Vagina (tissue), 2 donors: ENCODE results near the gene LMBR1. TPM values are rescaled to one million over a fixed set of nuclear protein-coding genes. Genes with fewer than 3 reads are reported as not detected.

ENCODE experiments used
- DNase-seq, 2 donors: peaks; one replicate each; pipeline ENCODE4 v3.0.0-alpha.2; 2017; ENCODE audit errors: extremely low spot score in 2 of 2
- H3K27ac ChIP-seq: fragments of 200-600 bp; sonication (generic); one replicate; pipeline ENCODE4 v1.5.1; 2019
- H3K27me3 ChIP-seq: fragments of 200-600 bp; sonication (generic); one replicate; pipeline ENCODE4 v1.5.1; 2019
- H3K36me3 ChIP-seq, 2 donors: fragments of 200-600 bp; sonication (generic); one replicate each; pipeline ENCODE4 v1.5.1; 2017 to 2019
- H3K4me1 ChIP-seq: fragments of 200-600 bp; sonication (generic); one replicate; pipeline ENCODE4 v1.5.1; 2019
- H3K4me3 ChIP-seq, 2 donors: fragments of 200-600 bp; sonication (generic); 1 replicate in 1 of 2; 2 replicates in 1 of 2; pipeline ENCODE4 v1.5.1; 2016 to 2019
- H3K9me3 ChIP-seq: fragments of 200-600 bp; sonication (generic); one replicate; pipeline ENCODE4 v1.5.1; 2019
- POLR2A ChIP-seq, 2 donors: fragments of 450-650 bp; IDR thresholded peaks; one replicate each; pipeline ENCODE4 v1.6.1; 2017; ENCODE audit warnings: antibody characterized with exemption in 2 of 2, mild to moderate bottlenecking in 2 of 2, moderate library complexity in 2 of 2
- POLR2AphosphoS5 ChIP-seq, 2 donors: sonication (generic); formaldehyde crosslinking; IDR thresholded peaks; one replicate each; pipeline ENCODE4 v1.9.0; 2017; ENCODE audit warnings: antibody characterized with exemption in 2 of 2, mild to moderate bottlenecking in 2 of 2, low read depth in 1 of 2; ENCODE audit not compliant: insufficient read depth in 1 of 2
- intact Hi-C: fragments of 100-400 bp; cut with DNase I; formaldehyde crosslinking; loops from one replicate; pipeline ENCODE4 v1.15.1; 2023
- total RNA-seq: library from RNA; depleted of rRNA; stranded (reverse); fragments of >200 nt; gene quantifications from one replicate; pipeline ENCODE4 v1.2.3, GENCODE V29; 2016
- TF ChIP-seq, protein P1 (sequence below), 3 experiments: fragments of 450-650 bp in 2 of 3; fragments of 200-600 bp in 1 of 3; sonication (generic) in 1 of 3; IDR thresholded peaks; one replicate each; pipeline ENCODE4 v1.5.1; 2017 to 2019; ENCODE audit warnings: antibody characterized with exemption in 3 of 3, mild to moderate bottlenecking in 2 of 3, moderate library complexity in 2 of 3

The LMBR1 gene
- total RNA-seq, 1 donor from 2014 or later, result 45.7 TPM

DNA sequence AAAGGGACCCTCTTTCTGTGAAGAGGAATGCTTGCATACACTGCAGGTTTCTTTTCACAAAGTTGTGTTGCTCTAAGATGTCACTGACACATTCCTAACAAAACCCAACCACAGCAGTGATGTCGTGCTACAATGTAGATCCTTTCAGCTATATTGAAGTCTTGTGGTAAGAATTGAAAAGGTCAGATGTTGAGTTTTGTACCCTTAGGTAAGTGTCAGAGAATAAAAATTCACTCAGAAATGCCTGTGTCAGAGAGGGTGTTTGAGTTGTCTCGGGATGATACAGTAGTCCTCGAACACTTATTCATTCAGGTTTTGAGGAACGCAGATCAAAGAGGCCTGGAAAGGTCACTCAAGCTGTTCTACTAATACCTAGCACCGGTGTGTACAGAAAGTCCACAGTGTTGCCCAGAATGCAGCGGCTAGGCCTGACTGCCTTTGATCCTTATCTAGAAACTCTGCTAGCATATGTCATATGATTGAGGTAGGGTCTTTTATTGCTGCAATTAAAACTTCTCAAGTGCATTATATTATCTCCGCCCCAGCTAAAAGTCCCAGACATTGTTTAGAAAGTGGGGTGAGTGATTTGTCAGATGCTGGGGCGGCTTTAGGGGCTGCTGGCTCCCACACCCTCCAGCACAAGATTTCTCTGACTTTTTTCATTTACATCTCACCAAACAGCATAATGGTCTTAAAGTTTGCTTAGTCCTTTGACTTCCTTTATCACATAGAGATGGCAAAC, 226.4 kb downstream of the LMBR1 start:
- Histone ChIP-seq H3K27me3 (no peaks in the 10 kb centered on the region), H3K4me1 (no peaks in the 10 kb centered on the region), H3K9me3 (no peaks in the 10 kb centered on the region), H3K4me3 (no peak overlapping the region), H3K27ac (no peak overlapping the region), H3K36me3 (no peaks in the 10 kb centered on the region)
- intact Hi-C loops, result no loop called here
- DNase-seq, result no peak
- TF ChIP-seq POLR2A (IDR thresholded peaks at IDR 0.05) (no peak), POLR2AphosphoS5 (IDR thresholded peaks at IDR 0.05; ENCODE audit: insufficient read depth in 1 of 2, low read depth in 1 of 2) (no peak)
- TF ChIP-seq, protein P1, sequence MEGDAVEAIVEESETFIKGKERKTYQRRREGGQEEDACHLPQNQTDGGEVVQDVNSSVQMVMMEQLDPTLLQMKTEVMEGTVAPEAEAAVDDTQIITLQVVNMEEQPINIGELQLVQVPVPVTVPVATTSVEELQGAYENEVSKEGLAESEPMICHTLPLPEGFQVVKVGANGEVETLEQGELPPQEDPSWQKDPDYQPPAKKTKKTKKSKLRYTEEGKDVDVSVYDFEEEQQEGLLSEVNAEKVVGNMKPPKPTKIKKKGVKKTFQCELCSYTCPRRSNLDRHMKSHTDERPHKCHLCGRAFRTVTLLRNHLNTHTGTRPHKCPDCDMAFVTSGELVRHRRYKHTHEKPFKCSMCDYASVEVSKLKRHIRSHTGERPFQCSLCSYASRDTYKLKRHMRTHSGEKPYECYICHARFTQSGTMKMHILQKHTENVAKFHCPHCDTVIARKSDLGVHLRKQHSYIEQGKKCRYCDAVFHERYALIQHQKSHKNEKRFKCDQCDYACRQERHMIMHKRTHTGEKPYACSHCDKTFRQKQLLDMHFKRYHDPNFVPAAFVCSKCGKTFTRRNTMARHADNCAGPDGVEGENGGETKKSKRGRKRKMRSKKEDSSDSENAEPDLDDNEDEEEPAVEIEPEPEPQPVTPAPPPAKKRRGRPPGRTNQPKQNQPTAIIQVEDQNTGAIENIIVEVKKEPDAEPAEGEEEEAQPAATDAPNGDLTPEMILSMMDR (IDR thresholded peaks at IDR 0.05), result no peak

DNA sequence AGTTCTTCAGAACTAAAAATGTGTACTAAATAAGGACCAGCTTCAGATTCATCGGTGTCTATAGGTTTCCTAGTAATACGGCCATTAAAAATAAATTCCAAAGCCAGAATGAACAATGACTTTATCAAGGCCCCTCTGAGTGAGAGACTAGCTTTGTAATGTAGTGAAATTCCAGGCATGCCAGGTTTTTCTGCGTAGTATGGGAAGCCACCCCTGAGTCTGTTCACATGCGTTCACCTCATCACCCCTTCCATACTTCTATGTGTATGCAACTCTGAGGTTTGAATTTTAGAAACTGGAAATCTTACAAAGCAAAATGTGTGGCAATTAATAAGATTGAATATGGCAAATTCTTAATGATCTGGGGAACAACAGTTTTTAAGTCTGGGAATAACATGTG, 227.9 kb downstream of the LMBR1 start:
- Histone ChIP-seq H3K27ac (no peak overlapping the region), H3K4me1 (no peaks in the 10 kb centered on the region), H3K27me3 (no peaks in the 10 kb centered on the region), H3K36me3 (no peaks in the 10 kb centered on the region), H3K9me3 (no peaks in the 10 kb centered on the region), H3K4me3 (no peak overlapping the region)
- no peak for DNase-seq
- TF ChIP-seq POLR2AphosphoS5 (IDR thresholded peaks at IDR 0.05; ENCODE audit: insufficient read depth in 1 of 2, low read depth in 1 of 2), result no peak
- intact Hi-C loops, result no loop called here

DNA sequence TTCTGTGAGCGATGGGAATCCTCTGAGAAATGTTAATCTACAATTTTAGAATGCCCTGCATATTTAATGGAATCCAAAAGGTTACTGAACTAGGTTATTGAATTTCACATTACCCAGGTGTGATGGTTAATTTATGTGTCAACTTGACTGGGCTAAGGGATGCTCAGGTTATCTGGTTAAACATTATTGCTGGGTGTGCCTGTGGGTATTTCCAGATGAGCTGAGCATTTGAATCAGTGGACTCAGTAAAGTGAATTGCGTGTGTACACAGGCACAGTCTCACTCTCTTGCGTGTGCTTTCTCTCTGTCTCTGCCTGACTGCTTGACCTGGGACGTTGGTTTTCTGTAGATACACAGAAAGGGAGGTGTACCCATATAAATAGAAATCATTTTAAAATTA, 230.7 kb downstream of the LMBR1 start:
- TF ChIP-seq POLR2A (IDR thresholded peaks at IDR 0.05), result no peak
- TF ChIP-seq, protein P1 (IDR thresholded peaks at IDR 0.05), result no peak
- no peak for TF ChIP-seq POLR2AphosphoS5 (IDR thresholded peaks at IDR 0.05; ENCODE audit: insufficient read depth in 1 of 2, low read depth in 1 of 2)
- DNase-seq, result no peak
- Histone ChIP-seq H3K4me1 (no peaks in the 10 kb centered on the region), H3K4me3 (no peak overlapping the region), H3K9me3 (no peaks in the 10 kb centered on the region), H3K27ac (no peak overlapping the region), H3K36me3 (no peaks in the 10 kb centered on the region), H3K27me3 (no peaks in the 10 kb centered on the region)
- intact Hi-C loops, result no loop called here

DNA sequence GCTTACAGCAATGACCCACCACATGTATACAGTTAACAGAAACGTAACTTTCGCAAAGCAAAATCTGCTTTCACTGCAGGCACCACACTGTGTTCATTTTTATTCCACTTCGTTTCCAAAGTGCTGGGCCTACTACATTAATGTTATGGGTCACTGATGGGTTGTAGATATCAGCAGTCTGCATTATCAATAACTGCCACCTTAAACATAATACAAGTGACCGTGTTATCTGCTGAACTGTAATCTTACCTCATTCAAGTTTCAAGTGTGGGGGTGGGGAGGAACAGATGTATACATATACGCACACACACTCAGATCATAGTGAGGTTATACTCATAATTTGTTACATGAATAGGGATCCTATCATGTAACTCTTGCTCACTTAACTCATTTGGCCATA, 231.3 kb downstream of the LMBR1 start:
- no peaks in the 10 kb centered on the region for H3K27me3 ChIP-seq
- intact Hi-C loops, result no loop called here
- H3K4me1 ChIP-seq, result no peaks in the 10 kb centered on the region
- no peak for DNase-seq
- H3K27ac ChIP-seq, result no peak overlapping the region
- no peak overlapping the region for H3K4me3 ChIP-seq
- H3K9me3 ChIP-seq, result no peaks in the 10 kb centered on the region
- H3K36me3 ChIP-seq, result no peaks in the 10 kb centered on the region
- TF ChIP-seq, protein P1 (IDR thresholded peaks at IDR 0.05), result no peak
- TF ChIP-seq POLR2A (IDR thresholded peaks at IDR 0.05), result no peak
- no peak for TF ChIP-seq POLR2AphosphoS5 (IDR thresholded peaks at IDR 0.05; ENCODE audit: insufficient read depth in 1 of 2, low read depth in 1 of 2)

DNA sequence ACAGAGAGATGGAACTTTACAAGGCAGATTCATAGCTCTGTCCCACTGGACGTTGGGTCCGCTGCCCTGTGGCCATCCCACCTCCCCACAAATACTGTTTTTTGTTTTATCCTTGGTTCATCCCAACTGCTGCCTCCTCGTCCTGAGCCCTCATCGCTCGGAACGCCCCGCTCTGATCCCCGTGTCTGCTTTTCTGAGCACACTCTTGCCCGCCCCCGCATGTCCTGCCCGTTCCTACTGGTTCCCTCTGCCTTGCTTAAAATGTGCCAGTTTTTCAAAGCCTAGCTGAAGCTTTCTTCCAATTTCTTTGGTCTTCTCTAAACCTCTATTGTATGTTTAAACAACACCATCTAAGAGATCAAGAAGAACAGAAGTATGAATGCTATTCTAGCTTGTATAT, 233.0 kb downstream of the LMBR1 start:
- Histone ChIP-seq H3K9me3 (no peaks in the 10 kb centered on the region), H3K4me1 (no peaks in the 10 kb centered on the region), H3K27ac (no peak overlapping the region), H3K27me3 (no peaks in the 10 kb centered on the region), H3K36me3 (no peaks in the 10 kb centered on the region), H3K4me3 (no peak overlapping the region)
- DNase-seq, result no peak
- intact Hi-C loops, result no loop called here
- TF ChIP-seq POLR2A (IDR thresholded peaks at IDR 0.05), result no peak
- TF ChIP-seq, protein P1 (IDR thresholded peaks at IDR 0.05), result no peak
- no peak for TF ChIP-seq POLR2AphosphoS5 (IDR thresholded peaks at IDR 0.05; ENCODE audit: insufficient read depth in 1 of 2, low read depth in 1 of 2)
